Stimulated activated CD8-positive, alpha-beta memory T cell treated with anti-CD3 and anti-CD28 coated beads, Interleukin-4, amount 100 ng/mL, for 48 hours (primary cell): ENCODE data around the gene OR56B4.

Experiments
- DNase-seq: peaks from one replicate; pipeline ENCODE4 v3.0.0-alpha.2; 2020

OR56B4 gene

GRCh38 chr11:6152126-6152525 is 44.6 kb downstream of the OR56B4 start:
- no peak for DNase-seq

- no peak for DNase-seq
Measured at GRCh38 chr11:6156628-6157359, 49.3 kb downstream of the OR56B4 start.
